Testis (tissue), 3 donors: ENCODE data around the gene CPEB1. TPM values are rescaled to one million over a fixed set of nuclear protein-coding genes. Genes with fewer than 3 reads are reported as not detected.

Source experiments
- DNase-seq: peaks from one replicate; pipeline ENCODE4 v3.0.0-alpha.2; 2019
- H3K27ac ChIP-seq, 2 donors: fragments of 200-600 bp; sonication (generic); one replicate each; pipeline ENCODE4 v1.5.1; 2019
- H3K27me3 ChIP-seq: fragments of 200-600 bp; sonication (generic); one replicate; pipeline ENCODE4 v1.5.1; 2019
- H3K36me3 ChIP-seq: fragments of 200-600 bp; sonication (generic); one replicate; pipeline ENCODE4 v1.5.1; 2017; ENCODE audit warnings: low read depth; ENCODE audit errors: missing control alignments
- H3K4me1 ChIP-seq: fragments of 200-600 bp; sonication (generic); one replicate; pipeline ENCODE4 v1.5.1; 2019
- H3K4me3 ChIP-seq, 2 donors: fragments of 200-600 bp; sonication (generic); one replicate each; pipeline ENCODE4 v1.5.1; 2017 to 2019
- H3K9me3 ChIP-seq: fragments of 200-600 bp; sonication (generic); one replicate; pipeline ENCODE4 v1.5.1; 2017
- POLR2A ChIP-seq: fragments of 450-650 bp; IDR thresholded peaks from one replicate; pipeline ENCODE4 v1.6.1; 2017; ENCODE audit warnings: antibody characterized with exemption, mild to moderate bottlenecking, moderate library complexity
- WGBS, 2 donors: methylation state at CpG; one replicate each; pipeline ENCODE4 v1.1.5; 2018; 5-methylcytosine and 5-hydroxymethylcytosine counted together
- intact Hi-C: fragments of 100-400 bp; cut with DNase I; formaldehyde crosslinking; loops from one replicate; pipeline ENCODE4 v1.15.1; 2023; ENCODE audit warnings: low total_unique reads
- polyA plus RNA-seq: library from polyadenylated mRNA; stranded (reverse); fragments of 350-450 nt; fragmentation: Illumina TruSeq; extraction: RNeasy Lipid Tissue Mini Kit (QIAGEN cat#74804); gene quantifications from one replicate; pipeline ENCODE4 v1.2.3, GENCODE V29; 2014; ENCODE audit warnings: low read depth, low replicate concordance; ENCODE audit not compliant: insufficient read depth
- total RNA-seq, 2 donors: library from RNA; depleted of rRNA; stranded (reverse); fragments of >200 nt; gene quantifications; one replicate each; pipeline ENCODE4 v1.2.3, GENCODE V29; 2016
- TF ChIP-seq, protein P1 (sequence below), 3 experiments: fragments of 450-650 bp in 2 of 3; fragments of 200-600 bp in 1 of 3; sonication (generic) in 1 of 3; IDR thresholded peaks; one replicate each; pipeline ENCODE4 v1.5.1; 2016 to 2019; ENCODE audit warnings: antibody characterized with exemption in 3 of 3, mild to moderate bottlenecking in 2 of 3, moderate library complexity in 1 of 3

CPEB1 gene
- total and polyA plus RNA-seq, 3 donors from 2014 or later = 60.8 to 89.1 (median 74.3) TPM

DNA sequence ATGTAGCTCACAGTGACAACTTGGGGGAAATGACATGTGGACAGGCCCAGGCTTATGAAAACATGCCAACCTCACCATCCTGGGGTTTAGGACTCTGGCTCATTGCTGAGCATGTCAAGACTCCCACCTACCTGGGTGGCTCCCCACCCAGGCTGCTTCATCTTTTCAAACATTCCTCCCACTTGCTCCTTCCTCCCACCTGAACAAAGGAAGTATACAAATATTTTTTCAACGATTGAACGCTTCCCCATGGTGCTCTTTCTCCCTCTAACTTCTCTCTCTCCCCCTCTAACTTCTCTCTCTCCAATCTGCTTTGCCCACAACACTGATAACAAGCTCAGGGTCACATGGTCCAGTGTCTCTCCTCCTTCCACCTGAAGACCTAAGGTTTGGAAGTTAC is 27.7 kb upstream of the CPEB1 start:
- DNase-seq = no peak
- Histone ChIP-seq H3K4me3 (no peak overlapping the region), H3K27ac (no peak overlapping the region), H3K27me3 (no peaks in the 10 kb centered on the region), H3K9me3 (no peaks in the 10 kb centered on the region), H3K36me3 (no peaks in the 10 kb centered on the region), H3K4me1 (no peaks in the 10 kb centered on the region)
- intact Hi-C loops = no loop called here
- WGBS, 2 donors = 61 to 73% methylated on average over 2 of the region's 2 CpGs
- TF ChIP-seq POLR2A = no peak
- TF ChIP-seq, protein P1, sequence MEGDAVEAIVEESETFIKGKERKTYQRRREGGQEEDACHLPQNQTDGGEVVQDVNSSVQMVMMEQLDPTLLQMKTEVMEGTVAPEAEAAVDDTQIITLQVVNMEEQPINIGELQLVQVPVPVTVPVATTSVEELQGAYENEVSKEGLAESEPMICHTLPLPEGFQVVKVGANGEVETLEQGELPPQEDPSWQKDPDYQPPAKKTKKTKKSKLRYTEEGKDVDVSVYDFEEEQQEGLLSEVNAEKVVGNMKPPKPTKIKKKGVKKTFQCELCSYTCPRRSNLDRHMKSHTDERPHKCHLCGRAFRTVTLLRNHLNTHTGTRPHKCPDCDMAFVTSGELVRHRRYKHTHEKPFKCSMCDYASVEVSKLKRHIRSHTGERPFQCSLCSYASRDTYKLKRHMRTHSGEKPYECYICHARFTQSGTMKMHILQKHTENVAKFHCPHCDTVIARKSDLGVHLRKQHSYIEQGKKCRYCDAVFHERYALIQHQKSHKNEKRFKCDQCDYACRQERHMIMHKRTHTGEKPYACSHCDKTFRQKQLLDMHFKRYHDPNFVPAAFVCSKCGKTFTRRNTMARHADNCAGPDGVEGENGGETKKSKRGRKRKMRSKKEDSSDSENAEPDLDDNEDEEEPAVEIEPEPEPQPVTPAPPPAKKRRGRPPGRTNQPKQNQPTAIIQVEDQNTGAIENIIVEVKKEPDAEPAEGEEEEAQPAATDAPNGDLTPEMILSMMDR (IDR thresholded peaks at IDR 0.05) = no peak

GRCh38 chr15:82670699-82671098 is 23.5 kb upstream of the CPEB1 start:
- no peaks in the 10 kb centered on the region for H3K36me3 ChIP-seq
- DNase-seq = no peak
- H3K4me3 ChIP-seq = no peak overlapping the region
- H3K9me3 ChIP-seq = no peaks in the 10 kb centered on the region
- H3K27ac ChIP-seq = no peak overlapping the region
- H3K4me1 ChIP-seq = no peaks in the 10 kb centered on the region
- TF ChIP-seq, protein P1 (IDR thresholded peaks at IDR 0.05) = no peak
- intact Hi-C loops = no loop called here
- no peaks in the 10 kb centered on the region for H3K27me3 ChIP-seq
- WGBS, 2 donors = 82 to 85% methylated on average over 4 of the region's 4 CpGs

- H3K27me3 ChIP-seq = no peaks in the 10 kb centered on the region
- H3K9me3 ChIP-seq = no peaks in the 10 kb centered on the region
- no peak overlapping the region for H3K4me3 ChIP-seq
- no peaks in the 10 kb centered on the region for H3K36me3 ChIP-seq
- TF ChIP-seq, protein P1 (IDR thresholded peaks at IDR 0.05) = no peak
- no peak for TF ChIP-seq POLR2A
- 94 to 98% methylated on average over 10 of the region's 10 CpGs for WGBS, 2 donors
- no peaks in the 10 kb centered on the region for H3K4me1 ChIP-seq
- no peak overlapping the region for H3K27ac ChIP-seq
- no peak for DNase-seq
- intact Hi-C loops = no loop called here
These were observed 19.4 kb upstream of the CPEB1 start for GRCh38 chr15:82666606-82667005.

DNA sequence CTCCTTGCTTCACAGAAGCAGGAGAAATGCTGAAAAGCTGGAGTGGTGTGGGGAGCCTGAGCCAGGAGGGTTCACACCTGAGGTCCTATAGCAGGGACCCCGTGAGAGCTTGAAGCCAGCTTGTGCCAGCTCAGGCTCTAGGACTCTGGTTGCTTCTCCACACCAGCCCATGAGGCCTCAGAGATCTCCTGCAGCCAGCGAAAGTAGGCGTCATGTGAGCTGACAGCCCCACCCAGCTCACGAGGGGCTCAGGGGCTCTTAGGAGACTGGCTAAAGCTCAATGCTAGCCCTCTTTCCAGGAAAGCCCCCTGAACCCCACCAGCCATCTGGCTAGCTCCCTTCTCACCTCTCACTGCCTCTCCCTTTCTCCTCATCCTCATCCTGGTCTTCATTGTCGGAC is 16.9 kb upstream of the CPEB1 start:
- Histone ChIP-seq H3K4me3 (no peak overlapping the region), H3K4me1 (no peaks in the 10 kb centered on the region), H3K27me3 (no peaks in the 10 kb centered on the region), H3K9me3 (no peaks in the 10 kb centered on the region), H3K27ac (no peak overlapping the region), H3K36me3 (no peaks in the 10 kb centered on the region)
- intact Hi-C loops = no loop called here
- TF ChIP-seq, protein P1 (IDR thresholded peaks at IDR 0.05) = no peak
- 75 to 90% methylated on average over 5 of the region's 5 CpGs for WGBS, 2 donors
- no peak for DNase-seq

DNA sequence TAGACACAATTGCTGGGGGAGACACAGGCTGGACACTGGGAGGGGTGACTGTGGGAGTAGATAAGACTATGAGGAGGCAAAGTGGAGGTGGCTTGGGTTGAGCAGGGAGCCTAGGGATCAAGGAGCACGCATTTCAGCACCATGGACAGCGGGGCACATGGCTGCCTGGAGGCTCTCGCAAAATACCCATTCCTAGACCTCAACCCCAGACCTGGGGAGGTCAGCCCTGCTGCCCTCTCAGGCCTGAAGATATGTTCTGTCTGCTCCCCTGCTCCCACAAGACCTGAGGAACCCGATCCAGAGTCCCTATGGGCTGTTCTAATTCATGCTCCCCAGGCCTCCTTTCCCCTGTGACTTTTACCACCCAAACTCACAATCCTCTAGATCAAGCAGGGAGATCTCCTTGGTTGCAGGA is 16.0 kb upstream of the CPEB1 start:
- intact Hi-C loops = no loop called here
- TF ChIP-seq, protein P1 (IDR thresholded peaks at IDR 0.05) = no peak
- TF ChIP-seq POLR2A = no peak
- no peaks in the 10 kb centered on the region for H3K36me3 ChIP-seq

More for the DNA sequence above, 16.0 kb upstream of the CPEB1 start:
- peak; percentile 76 for DNase-seq
- H3K27me3 ChIP-seq = no peaks in the 10 kb centered on the region
- 15 to 33% methylated on average over 4 of the region's 4 CpGs for WGBS, 2 donors
- no peak overlapping the region for H3K4me3 ChIP-seq
- no peak overlapping the region for H3K27ac ChIP-seq
- H3K4me1 ChIP-seq = no peaks in the 10 kb centered on the region
- H3K9me3 ChIP-seq = no peaks in the 10 kb centered on the region
